ENCODE data around the gene GBP6.
"Not testable (repeated sequence)": the region's sequence is repeated elsewhere in the genome, so short reads cannot be mapped to it uniquely, and the experiment has no call there.

GBP6 gene

GRCh38 chr1:89369331-89369730, 5.5 kb downstream of the GBP6 start:
- DNase-seq = no peak

- not testable (repeated sequence) for DNase-seq
Measured at GRCh38 chr1:89373810-89374209, 10.0 kb downstream of the GBP6 start.

GRCh38 chr1:89378001-89378400, 14.1 kb downstream of the GBP6 start:
- no peak for DNase-seq

- no peak for DNase-seq
Measured at GRCh38 chr1:89381618-89382017, 17.8 kb downstream of the GBP6 start.

- no peak for DNase-seq
Measured at GRCh38 chr1:89382479-89382878, 18.6 kb downstream of the GBP6 start.

GRCh38 chr1:89383185-89383584, 19.3 kb downstream of the GBP6 start:
- DNase-seq = no peak

GRCh38 chr1:89390707-89391106, 26.8 kb downstream of the GBP6 start:
- no peak for DNase-seq

GRCh38 chr1:89391686-89392085, 27.8 kb downstream of the GBP6 start:
- no peak for DNase-seq

GRCh38 chr1:89394851-89395250, 31.0 kb downstream of the GBP6 start:
- no peak for DNase-seq

GRCh38 chr1:89396902-89397301, 33.0 kb downstream of the GBP6 start:
- no peak for DNase-seq

GRCh38 chr1:89405275-89405929, 41.5 kb downstream of the GBP6 start:
- no peak for DNase-seq

- DNase-seq = peak in 1 of 2 donors; percentile 2
Measured at GRCh38 chr1:89407360-89407759, 43.5 kb downstream of the GBP6 start.

- not testable (repeated sequence) for DNase-seq
Measured at GRCh38 chr1:89407768-89408167, 43.9 kb downstream of the GBP6 start.

- DNase-seq = no peak
Measured at GRCh38 chr1:89425056-89425455, 61.2 kb downstream of the GBP6 start.

- DNase-seq = peak; percentile 3 to 8
Measured at GRCh38 chr1:89429062-89429461, 65.2 kb downstream of the GBP6 start.

- DNase-seq = not testable (repeated sequence)
Measured at GRCh38 chr1:89429681-89430080, 65.8 kb downstream of the GBP6 start.

GRCh38 chr1:89433421-89433820, 69.6 kb downstream of the GBP6 start:
- no peak for DNase-seq

GRCh38 chr1:89434058-89434780, 70.4 kb downstream of the GBP6 start:
- DNase-seq = not testable (repeated sequence)
